Colonic mucosa (tissue), 4 donors: ENCODE measurements around the gene TEKT1. TPM values are rescaled to one million over a fixed set of nuclear protein-coding genes. Genes with fewer than 3 reads are reported as not detected.

Experiments
- DNase-seq: peaks from one replicate; pipeline ENCODE4 v3.0.0-alpha.2; 2020
- H3K27ac ChIP-seq: fragments of 200-600 bp; one replicate; pipeline ENCODE4 v1.8.0; 2021
- H3K27me3 ChIP-seq: fragments of 200-600 bp; one replicate; pipeline ENCODE4 v1.8.0; 2021
- H3K36me3 ChIP-seq: fragments of 200-600 bp; one replicate; pipeline ENCODE4 v1.8.0; 2021
- H3K4me1 ChIP-seq: fragments of 200-600 bp; one replicate; pipeline ENCODE4 v1.8.0; 2021; ENCODE audit warnings: mild to moderate bottlenecking
- H3K4me3 ChIP-seq: fragments of 200-600 bp; one replicate; pipeline ENCODE4 v1.8.0; 2021
- H3K9ac ChIP-seq, 2 donors: one replicate each; pipeline ENCODE4 v1.7.0; 2013; ENCODE audit warnings: control low read depth in 2 of 2, low read depth in 2 of 2, low read length in 2 of 2
- H3K9me3 ChIP-seq: fragments of 200-600 bp; one replicate; pipeline ENCODE4 v1.8.0; 2021
- CTCF ChIP-seq: fragments of 200-600 bp; IDR thresholded peaks from one replicate; pipeline ENCODE4 v1.8.0; 2022; ENCODE audit warnings: antibody characterized with exemption, mild to moderate bottlenecking
- intact Hi-C: fragments of 100-400 bp; cut with DNase I; formaldehyde crosslinking; loops from one replicate; pipeline ENCODE4 v1.14.1; 2022
- total RNA-seq, 2 donors: library from RNA; stranded (reverse); fragmentation: NEBNext Ultra II Directional in 1 of 2; extraction: Animal tissue kit (Norgen Biotek cat#: 25700) in 1 of 2; gene quantifications; one replicate each; pipeline ENCODE4 v1.2.1, GENCODE V29; 2021
- donor health status: healthy.
- donor health status: DM: no; HTN: no; CAD: no.
- donor health status: DM: no; HTN: no; CAD: no.

Gene TEKT1
- total RNA-seq, 2 donors from 2014 or later, result not detected

GRCh38 chr17:6768447-6768846 lies 63.1 kb downstream of the TEKT1 start:
- H3K36me3 ChIP-seq, result peaks cover 6% of the 10 kb centered on the region
- DNase-seq, result no peak
- no peak overlapping the region for H3K4me3 ChIP-seq

GRCh38 chr17:6761779-6762178 lies 69.8 kb downstream of the TEKT1 start:
- TF ChIP-seq CTCF, result no peak
- Histone ChIP-seq H3K27ac (no peak overlapping the region), H3K9me3 (no peaks in the 10 kb centered on the region), H3K4me3 (no peak overlapping the region), H3K36me3 (no peaks in the 10 kb centered on the region), H3K4me1 (no peaks in the 10 kb centered on the region), H3K9ac (no peak overlapping the region), H3K27me3 (no peaks in the 10 kb centered on the region)
- intact Hi-C loops, result no loop called here
- DNase-seq, result no peak

More at GRCh38 chr17:6768447-6768846, 63.1 kb downstream of the TEKT1 start:
- intact Hi-C loops, result no loop called here
- H3K9ac ChIP-seq, result no peak overlapping the region
- H3K27ac ChIP-seq, result no peak overlapping the region
- no peaks in the 10 kb centered on the region for H3K9me3 ChIP-seq
- H3K27me3 ChIP-seq, result no peaks in the 10 kb centered on the region
- no peaks in the 10 kb centered on the region for H3K4me1 ChIP-seq
- TF ChIP-seq CTCF, result no peak

GRCh38 chr17:6757747-6758146 lies 73.8 kb downstream of the TEKT1 start:
- no peaks in the 10 kb centered on the region for H3K9me3 ChIP-seq
- H3K4me1 ChIP-seq, result no peaks in the 10 kb centered on the region
- no peak for DNase-seq
- no peak overlapping the region for H3K4me3 ChIP-seq
- intact Hi-C loops, result no loop called here
- no peak for TF ChIP-seq CTCF
- no peaks in the 10 kb centered on the region for H3K27me3 ChIP-seq
- H3K27ac ChIP-seq, result no peak overlapping the region
- H3K9ac ChIP-seq, result no peak overlapping the region
- H3K36me3 ChIP-seq, result no peaks in the 10 kb centered on the region

GRCh38 chr17:6756425-6757031 lies 75.0 kb downstream of the TEKT1 start:
- H3K27ac ChIP-seq, result peak overlapping the region; percentile 82
- no peaks in the 10 kb centered on the region for H3K36me3 ChIP-seq
- no peaks in the 10 kb centered on the region for H3K27me3 ChIP-seq
- DNase-seq, result no peak
- no peak for TF ChIP-seq CTCF
- H3K9me3 ChIP-seq, result no peaks in the 10 kb centered on the region
- intact Hi-C loops, result no loop called here
- H3K4me3 ChIP-seq, result peak overlapping the region; percentile 50
- peak overlapping the region; percentile 72 to 75 for H3K9ac ChIP-seq
- H3K4me1 ChIP-seq, result no peaks in the 10 kb centered on the region

- H3K9ac ChIP-seq, result peak within 1 kb of the TSS; percentile 72 to 75
Measured at GRCh38 chr17:6755731-6756184, 75.8 kb downstream of the TEKT1 start, which contains the start of gene XAF1. XAF1 (plus strand) TSS chr17:6756046; CDS start chr17:6756079, 33 bp downstream.

More at GRCh38 chr17:6755731-6756184, 75.8 kb downstream of the TEKT1 start, which contains the start of gene XAF1:
- Histone ChIP-seq H3K4me1 (no peaks in the 10 kb centered on the region), H3K9me3 (no peaks in the 10 kb centered on the region), H3K27ac (peak within 1 kb of the TSS; percentile 82), H3K36me3 (no peaks in the 10 kb centered on the region), H3K27me3 (no peaks in the 10 kb centered on the region), H3K4me3 (peak within 1 kb of the TSS; percentile 50)
- TF ChIP-seq CTCF, result no peak
- intact Hi-C loops, result no loop called here
- peak; percentile 61 for DNase-seq
